SK-N-SH treated with all-trans-retinoic acid at 6 μM for 48 hours (cell line): Measurements from ENCODE around the gene OSCP1.

Experiments used
- ATAC-seq: fragments of 200-7000 bp; cut with Tn5 transposase; 3 replicates; pipeline ENCODE4 v1.9.1; 2020; ENCODE audit warnings: mild to moderate bottlenecking, moderate library complexity
- ARNTL ChIP-seq: fragments of 450-650 bp; formaldehyde crosslinking; IDR thresholded peaks from 2 replicates; pipeline ENCODE4 v1.5.0; 2020; ENCODE audit warnings: low read depth, mild to moderate bottlenecking, moderate library complexity, borderline replicate concordance
- BACH2 ChIP-seq: fragments of 250-450 bp; sonication (Bioruptor Pico); IDR thresholded peaks from 2 replicates; pipeline ENCODE4 v1.9.0; 2021; ENCODE audit warnings: mild to moderate bottlenecking, borderline replicate concordance
- CREB5 ChIP-seq: fragments of 250-450 bp; sonication (Bioruptor Pico); IDR thresholded peaks from 2 replicates; pipeline ENCODE4 v1.5.1; 2020; ENCODE audit warnings: low read depth, mild to moderate bottlenecking, moderate library complexity
- CSDC2 ChIP-seq: fragments of 250-450 bp; sonication (Bioruptor Pico); IDR thresholded peaks from 2 replicates; pipeline ENCODE4 v1.5.0; 2020; ENCODE audit warnings: mild to moderate bottlenecking, moderate library complexity
- ESRRG ChIP-seq: fragments of 250-450 bp; sonication (Bioruptor Pico); IDR thresholded peaks from 2 replicates; pipeline ENCODE4 v1.6.1; 2021; ENCODE audit warnings: mild to moderate bottlenecking
- GLIS3 ChIP-seq: fragments of 250-450 bp; sonication (Bioruptor Pico); IDR thresholded peaks from 2 replicates; pipeline ENCODE4 v1.5.0; 2020; ENCODE audit warnings: mild to moderate bottlenecking, moderate library complexity
- ISL1 ChIP-seq: fragments of 250-450 bp; sonication (Bioruptor Pico); IDR thresholded peaks from 2 replicates; pipeline ENCODE4 v2.1.2; 2022; ENCODE audit warnings: mild to moderate bottlenecking, moderate library complexity
- OSR1 ChIP-seq: fragments of 250-450 bp; sonication (Bioruptor Pico); IDR thresholded peaks from 2 replicates; pipeline ENCODE4 v1.8.0; 2022; ENCODE audit warnings: moderate library complexity, mild to moderate bottlenecking, inconsistent platforms
- PATZ1 ChIP-seq: fragments of 250-450 bp; sonication (Bioruptor Pico); IDR thresholded peaks from 2 replicates; pipeline ENCODE4 v1.8.0; 2020; ENCODE audit warnings: mild to moderate bottlenecking, moderate library complexity, borderline replicate concordance
- PPARA ChIP-seq: fragments of 250-450 bp; sonication (Bioruptor Pico); IDR thresholded peaks from 2 replicates; pipeline ENCODE4 v1.5.0; 2020; ENCODE audit warnings: mild to moderate bottlenecking, borderline replicate concordance
- SNAI2 ChIP-seq: fragments of 250-450 bp; sonication (Bioruptor Pico); IDR thresholded peaks from 2 replicates; pipeline ENCODE4 v1.5.0; 2020; ENCODE audit warnings: mild to moderate bottlenecking, moderate library complexity
- TCF4 ChIP-seq: fragments of 250-450 bp; sonication (Bioruptor Pico); IDR thresholded peaks from 2 replicates; pipeline ENCODE4 v1.8.0; 2021; ENCODE audit warnings: mild to moderate bottlenecking, moderate library complexity, borderline replicate concordance
- TOX ChIP-seq: fragments of 250-450 bp; sonication (Bioruptor Pico); IDR thresholded peaks from 2 replicates; pipeline ENCODE4 v1.8.0; 2021; ENCODE audit warnings: mild to moderate bottlenecking, moderate library complexity, borderline replicate concordance
- TSHZ2 ChIP-seq: fragments of 250-450 bp; sonication (Bioruptor Pico); IDR thresholded peaks from 2 replicates; pipeline ENCODE4 v1.5.0; 2020; ENCODE audit warnings: mild to moderate bottlenecking, moderate library complexity
- ZC3H10 ChIP-seq: fragments of 250-450 bp; sonication (Bioruptor Pico); IDR thresholded peaks from 2 replicates; pipeline ENCODE4 v1.5.1; 2021; ENCODE audit warnings: mild to moderate bottlenecking, moderate library complexity
- ZFP3 ChIP-seq: fragments of 250-450 bp; sonication (Bioruptor Pico); IDR thresholded peaks from 2 replicates; pipeline ENCODE4 v1.5.0; 2020; ENCODE audit warnings: mild to moderate bottlenecking, moderate library complexity
- ZNF70 ChIP-seq: fragments of 450-650 bp; formaldehyde crosslinking; IDR thresholded peaks from 2 replicates; pipeline ENCODE4 v1.5.0; 2020; ENCODE audit warnings: mild to moderate bottlenecking, moderate library complexity
- ZNF8 ChIP-seq: fragments of 450-650 bp; formaldehyde crosslinking; IDR thresholded peaks from 2 replicates; pipeline ENCODE4 v1.5.0; 2020; ENCODE audit warnings: mild to moderate bottlenecking, moderate library complexity

OSCP1 gene

GRCh38 chr1:36387141-36387949 is 62.9 kb downstream of the OSCP1 start:
- no peak for ATAC-seq

GRCh38 chr1:36386265-36387140 is 63.7 kb downstream of the OSCP1 start:
- peak; percentile 87 for ATAC-seq
- TF ChIP-seq PATZ1 (CRISPR knock-in tag) (peak; percentile 39; the same call in 1 of the 2 replicates), OSR1 (CRISPR knock-in tag) (no peak), CSDC2 (CRISPR knock-in tag) (no peak), BACH2 (CRISPR knock-in tag) (no peak), ISL1 (no peak), TOX (CRISPR knock-in tag) (no peak), PPARA (CRISPR knock-in tag) (no peak), CREB5 (CRISPR knock-in tag) (peak; percentile 14; the same call in 1 of the 2 replicates), GLIS3 (CRISPR knock-in tag) (no peak), TCF4 (CRISPR knock-in tag) (no peak), ARNTL (no peak)

More at GRCh38 chr1:36387141-36387949, 62.9 kb downstream of the OSCP1 start:
- TF ChIP-seq GLIS3 (CRISPR knock-in tag), result no peak
- 0 out of 2 replicates have a peak, but pooled peaks have one; percentile 29 for TF ChIP-seq ZFP3

GRCh38 chr1:36385410-36386264 is 64.6 kb downstream of the OSCP1 start, which contains the start of gene STK40:
TSS of gene STK40 (minus strand) at chr1:36385924. CDS start at chr1:36361332, 24,592 bp downstream.
- peak; percentile 93 for ATAC-seq
- TF ChIP-seq ZNF8, result no peak
- no peak for TF ChIP-seq GLIS3 (CRISPR knock-in tag)
- TF ChIP-seq, all 23 proteins: peak for 0

GRCh38 chr1:36384542-36385409 is 65.5 kb downstream of the OSCP1 start:
- no peak for TF ChIP-seq SNAI2 (CRISPR knock-in tag)
- peak; percentile 1; the same call in 1 of the 3 replicates for ATAC-seq

- TF ChIP-seq ZC3H10 (CRISPR knock-in tag) (no peak), TSHZ2 (CRISPR knock-in tag) (no peak), PATZ1 (CRISPR knock-in tag) (no peak), PPARA (CRISPR knock-in tag) (no peak), CSDC2 (CRISPR knock-in tag) (no peak), ESRRG (CRISPR knock-in tag) (no peak), ZNF70 (no peak)
- TF ChIP-seq, all 23 proteins: peak for 0
- ATAC-seq, result no peak
Measured at GRCh38 chr1:36383240-36383639, 67.0 kb downstream of the OSCP1 start.
